Sigmoid colon (tissue), 7 donors: ENCODE results near the gene NCR2. TPM values are rescaled to one million over a fixed set of nuclear protein-coding genes. Genes with fewer than 3 reads are reported as not detected.

ENCODE experiments used
- DNase-seq: peaks from one replicate; pipeline ENCODE4 v3.0.0-alpha.2; 2019
- H3K27ac ChIP-seq, 4 donors: fragments of 200-600 bp; sonication (generic); one replicate each; pipeline ENCODE4 v1.5.1; 2016 to 2019; ENCODE audit warnings: mild to moderate bottlenecking in 1 of 4
- H3K27me3 ChIP-seq, 3 donors: fragments of 200-600 bp; sonication (generic); one replicate each; pipeline ENCODE4 v1.5.1; 2019; ENCODE audit warnings: mild to moderate bottlenecking in 1 of 3
- H3K36me3 ChIP-seq, 4 donors: fragments of 200-600 bp; sonication (generic); one replicate each; pipeline ENCODE4 v1.5.1; 2016 to 2019
- H3K4me1 ChIP-seq, 4 donors: fragments of 200-600 bp; sonication (generic); one replicate each; pipeline ENCODE4 v1.5.1; 2017 to 2019
- H3K4me3 ChIP-seq, 4 donors: fragments of 200-600 bp; sonication (generic); one replicate each; pipeline ENCODE4 v1.5.1; 2017 to 2019; ENCODE audit warnings: mild to moderate bottlenecking in 2 of 4, moderate library complexity in 1 of 4
- H3K9me3 ChIP-seq, 4 donors: fragments of 200-600 bp in 3 of 4; sonication (generic) in 3 of 4; one replicate each; pipeline versions ENCODE4 v1.5.1 to v1.6.1; 2013 to 2019
- CTCF ChIP-seq, 4 experiments: fragments of 450-650 bp in 3 of 4; fragments of 200-600 bp in 1 of 4; IDR thresholded peaks; one replicate each; pipeline ENCODE4 v1.5.1; 2016 to 2019; ENCODE audit warnings: antibody characterized with exemption in 4 of 4, mild to moderate bottlenecking in 3 of 4, moderate library complexity in 2 of 4
- EP300 ChIP-seq, 4 donors: sonication (generic); formaldehyde crosslinking; IDR thresholded peaks; one replicate each; pipeline ENCODE4 v1.6.1; 2017; ENCODE audit warnings: antibody characterized with exemption in 4 of 4
- POLR2A ChIP-seq, 2 donors: fragments of 450-650 bp; IDR thresholded peaks; one replicate each; pipeline ENCODE4 v1.6.1; 2016; ENCODE audit warnings: antibody characterized with exemption in 2 of 2, mild to moderate bottlenecking in 2 of 2, moderate library complexity in 2 of 2
- POLR2AphosphoS5 ChIP-seq, 4 donors: sonication (generic); formaldehyde crosslinking; IDR thresholded peaks; one replicate each; pipeline ENCODE4 v1.6.1; 2017; ENCODE audit warnings: antibody characterized with exemption in 4 of 4
- WGBS, 2 donors: extraction: QIAGEN DNeasy Blood & Tissue Kit; methylation state at CpG; one replicate each; pipeline ENCODE4 v1.1.7; 2013; 5-methylcytosine and 5-hydroxymethylcytosine counted together
- intact Hi-C: fragments of 100-400 bp; cut with DNase I; formaldehyde crosslinking; loops from one replicate; pipeline ENCODE4 v1.15.1; 2023
- polyA plus RNA-seq, 3 donors: library from polyadenylated mRNA; stranded (reverse); fragments of 200-250 nt; gene quantifications; one replicate each; pipeline ENCODE4 v1.2.3, GENCODE V29; 2013
- total RNA-seq, 4 donors: library from RNA; depleted of rRNA; stranded (reverse); fragments of >200 nt; gene quantifications; one replicate each; pipeline ENCODE4 v1.1.0, GENCODE V29; 2016
- donor health status: healthy with polysubstance abuse.
- donor health status: Bipolar disorder and iron deficiency.
- donor health status: healthy.

The NCR2 gene
- total and polyA plus RNA-seq, 7 donors, result 0.20 TPM; not detected in 6

GRCh38 chr6:41337709-41338108 lies 2.3 kb downstream of the NCR2 start:
- Histone ChIP-seq H3K27me3 (no peaks in the 10 kb centered on the region), H3K9me3 (no peaks in the 10 kb centered on the region), H3K27ac (no peak overlapping the region), H3K36me3 (no peaks in the 10 kb centered on the region), H3K4me1 (peaks cover 0 to 6% (median 0%) of the 10 kb centered on the region in 4 donors), H3K4me3 (no peak overlapping the region)
- intact Hi-C loops, result no loop called here
- TF ChIP-seq EP300 (IDR thresholded peaks at IDR 0.05) (no peak), CTCF (IDR thresholded peaks at IDR 0.05) (no peak), POLR2A (IDR thresholded peaks at IDR 0.05) (no peak), POLR2AphosphoS5 (IDR thresholded peaks at IDR 0.05) (no peak)
- WGBS, 2 donors, result 56 to 89% methylated on average over 4 of the region's 4 CpGs
- DNase-seq, result no peak

GRCh38 chr6:41338659-41339058 lies 3.3 kb downstream of the NCR2 start:
- Histone ChIP-seq H3K9me3 (no peaks in the 10 kb centered on the region), H3K4me3 (no peak overlapping the region), H3K27ac (no peak overlapping the region), H3K36me3 (no peaks in the 10 kb centered on the region), H3K27me3 (peaks cover 0 to 4% (median 0%) of the 10 kb centered on the region in 3 donors), H3K4me1 (peaks cover 0 to 6% (median 0%) of the 10 kb centered on the region in 4 donors)
- intact Hi-C loops, result no loop called here
- DNase-seq, result no peak
- TF ChIP-seq POLR2A (IDR thresholded peaks at IDR 0.05) (no peak), EP300 (IDR thresholded peaks at IDR 0.05) (no peak), POLR2AphosphoS5 (IDR thresholded peaks at IDR 0.05) (no peak), CTCF (IDR thresholded peaks at IDR 0.05) (no peak)
- WGBS, 2 donors, result 27 to 66% methylated on average over 4 of the region's 4 CpGs

GRCh38 chr6:41341580-41341979 lies 6.2 kb downstream of the NCR2 start:
- TF ChIP-seq CTCF (IDR thresholded peaks at IDR 0.05) (no peak), POLR2A (IDR thresholded peaks at IDR 0.05) (no peak), EP300 (IDR thresholded peaks at IDR 0.05) (no peak), POLR2AphosphoS5 (IDR thresholded peaks at IDR 0.05) (no peak)
- Histone ChIP-seq H3K4me3 (no peak overlapping the region), H3K4me1 (no peaks in the 10 kb centered on the region), H3K27me3 (peaks cover 0 to 4% (median 0%) of the 10 kb centered on the region in 3 donors), H3K9me3 (no peaks in the 10 kb centered on the region), H3K36me3 (no peaks in the 10 kb centered on the region), H3K27ac (no peak overlapping the region)
- WGBS, 2 donors, result 92% methylated on average over 8 of the region's 8 CpGs
- no peak for DNase-seq
- intact Hi-C loops, result no loop called here

GRCh38 chr6:41342241-41342640 lies 6.8 kb downstream of the NCR2 start:
- WGBS, 2 donors, result 55 to 74% methylated on average over 1 of the region's 1 CpG

More at GRCh38 chr6:41342241-41342640, 6.8 kb downstream of the NCR2 start:
- DNase-seq, result no peak
- H3K4me3 ChIP-seq, result no peak overlapping the region
- no peaks in the 10 kb centered on the region for H3K4me1 ChIP-seq
- H3K27me3 ChIP-seq, result peaks cover 0 to 4% (median 0%) of the 10 kb centered on the region in 3 donors
- H3K36me3 ChIP-seq, result no peaks in the 10 kb centered on the region
- intact Hi-C loops, result no loop called here
- no peak overlapping the region for H3K27ac ChIP-seq
- TF ChIP-seq POLR2A (IDR thresholded peaks at IDR 0.05) (no peak), CTCF (IDR thresholded peaks at IDR 0.05) (no peak), POLR2AphosphoS5 (IDR thresholded peaks at IDR 0.05) (no peak), EP300 (IDR thresholded peaks at IDR 0.05) (no peak)
- no peaks in the 10 kb centered on the region for H3K9me3 ChIP-seq
